Glutamatergic neuron (in vitro differentiated cells): ENCODE results near the gene DNAH6. TPM values are rescaled to one million over a fixed set of nuclear protein-coding genes. Genes with fewer than 3 reads are reported as not detected.

Experiments used
- DNase-seq: peaks from one replicate; pipeline ENCODE4 v3.0.0; 2022
- H3K27ac Mint-ChIP-seq: one replicate; pipeline ENCODE4 v1.8.0; 2020; ENCODE audit warnings: mild to moderate bottlenecking, mixed read lengths, inconsistent platforms; ENCODE audit not compliant: unreplicated experiment
- H3K27me3 Mint-ChIP-seq: one replicate; pipeline ENCODE4 v1.8.0; 2020; ENCODE audit warnings: mild to moderate bottlenecking, moderate library complexity, mixed read lengths, inconsistent platforms; ENCODE audit not compliant: unreplicated experiment
- H3K36me3 Mint-ChIP-seq: one replicate; pipeline ENCODE4 v1.8.0; 2020; ENCODE audit warnings: mild to moderate bottlenecking, mixed read lengths, inconsistent platforms; ENCODE audit not compliant: unreplicated experiment
- H3K4me1 Mint-ChIP-seq: one replicate; pipeline ENCODE4 v1.8.0; 2020; ENCODE audit warnings: mild to moderate bottlenecking, low read depth, mixed read lengths, inconsistent platforms; ENCODE audit not compliant: unreplicated experiment
- H3K4me3 Mint-ChIP-seq: one replicate; pipeline ENCODE4 v1.8.0; 2020; ENCODE audit warnings: mild to moderate bottlenecking, mixed read lengths, inconsistent platforms; ENCODE audit not compliant: unreplicated experiment
- H3K9me3 Mint-ChIP-seq: one replicate; pipeline ENCODE4 v1.8.0; 2020; ENCODE audit warnings: mild to moderate bottlenecking, moderate library complexity, mixed read lengths, inconsistent platforms; ENCODE audit not compliant: unreplicated experiment
- CTCF ChIP-seq: fragments of 200-600 bp; sonication (generic); IDR thresholded peaks from one replicate; pipeline ENCODE4 v1.5.0; 2021; ENCODE audit not compliant: partially characterized antibody, unreplicated experiment
- total RNA-seq: library from RNA; stranded (reverse); fragmentation: NEBNext Ultra II Directional; extraction: Animal tissue kit (Norgen Biotek cat#: 25700); gene quantifications from one replicate; pipeline ENCODE4 v1.2.1, GENCODE V29; 2021; ENCODE audit not compliant: unreplicated experiment

The DNAH6 gene
- total RNA-seq, 1 donor from 2014 or later = 0.86 TPM

- Mint-ChIP-seq H3K4me3 (no peak overlapping the region), H3K4me1 (no peaks in the 10 kb centered on the region), H3K9me3 (peaks cover 1% of the 10 kb centered on the region), H3K36me3 (no peaks in the 10 kb centered on the region), H3K27me3 (no peaks in the 10 kb centered on the region), H3K27ac (no peak overlapping the region)
- TF ChIP-seq CTCF = no peak
- no peak for DNase-seq
Measured at GRCh38 chr2:84527137-84528129, 11.1 kb downstream of the DNAH6 start.

GRCh38 chr2:84532291-84532690 lies 16.0 kb downstream of the DNAH6 start:
- DNase-seq = no peak
- H3K36me3 Mint-ChIP-seq = no peaks in the 10 kb centered on the region
- no peaks in the 10 kb centered on the region for H3K27me3 Mint-ChIP-seq
- no peak for TF ChIP-seq CTCF
- H3K4me1 Mint-ChIP-seq = no peaks in the 10 kb centered on the region
- no peaks in the 10 kb centered on the region for H3K9me3 Mint-ChIP-seq
- H3K4me3 Mint-ChIP-seq = no peak overlapping the region
- no peak overlapping the region for H3K27ac Mint-ChIP-seq

GRCh38 chr2:84534225-84534624 lies 17.9 kb downstream of the DNAH6 start:
- Mint-ChIP-seq H3K27me3 (no peaks in the 10 kb centered on the region), H3K36me3 (no peaks in the 10 kb centered on the region), H3K27ac (no peak overlapping the region), H3K4me1 (no peaks in the 10 kb centered on the region), H3K4me3 (no peak overlapping the region), H3K9me3 (no peaks in the 10 kb centered on the region)
- TF ChIP-seq CTCF = no peak
- DNase-seq = no peak

- Mint-ChIP-seq H3K4me1 (no peaks in the 10 kb centered on the region), H3K9me3 (no peaks in the 10 kb centered on the region), H3K36me3 (no peaks in the 10 kb centered on the region), H3K27me3 (no peaks in the 10 kb centered on the region), H3K27ac (no peak overlapping the region), H3K4me3 (no peak overlapping the region)
- DNase-seq = no peak
- TF ChIP-seq CTCF = no peak
Measured at GRCh38 chr2:84537251-84537650, 21.0 kb downstream of the DNAH6 start.

GRCh38 chr2:84539729-84540128 lies 23.4 kb downstream of the DNAH6 start:
- no peaks in the 10 kb centered on the region for H3K27me3 Mint-ChIP-seq
- DNase-seq = no peak
- H3K4me1 Mint-ChIP-seq = no peaks in the 10 kb centered on the region
- no peak for TF ChIP-seq CTCF
- H3K9me3 Mint-ChIP-seq = no peaks in the 10 kb centered on the region
- H3K4me3 Mint-ChIP-seq = no peak overlapping the region
- H3K36me3 Mint-ChIP-seq = no peaks in the 10 kb centered on the region
- no peak overlapping the region for H3K27ac Mint-ChIP-seq
